ENCODE results near the gene STK10.

- TF ChIP-seq CTCF (IDR thresholded peaks at IDR 0.05; ENCODE audit: borderline replicate concordance, extremely low read depth, low read length, poor library complexity, severe bottlenecking) (no peak), EZH2 (IDR thresholded peaks at IDR 0.05; ENCODE audit: borderline replicate concordance, low read depth, low read length, severe bottlenecking) (no peak)
These were observed 94.5 kb downstream of the STK10 start for GRCh38 chr5:172093559-172093958.
